ENCODE measurements around the gene SULT1E1.

DNA sequence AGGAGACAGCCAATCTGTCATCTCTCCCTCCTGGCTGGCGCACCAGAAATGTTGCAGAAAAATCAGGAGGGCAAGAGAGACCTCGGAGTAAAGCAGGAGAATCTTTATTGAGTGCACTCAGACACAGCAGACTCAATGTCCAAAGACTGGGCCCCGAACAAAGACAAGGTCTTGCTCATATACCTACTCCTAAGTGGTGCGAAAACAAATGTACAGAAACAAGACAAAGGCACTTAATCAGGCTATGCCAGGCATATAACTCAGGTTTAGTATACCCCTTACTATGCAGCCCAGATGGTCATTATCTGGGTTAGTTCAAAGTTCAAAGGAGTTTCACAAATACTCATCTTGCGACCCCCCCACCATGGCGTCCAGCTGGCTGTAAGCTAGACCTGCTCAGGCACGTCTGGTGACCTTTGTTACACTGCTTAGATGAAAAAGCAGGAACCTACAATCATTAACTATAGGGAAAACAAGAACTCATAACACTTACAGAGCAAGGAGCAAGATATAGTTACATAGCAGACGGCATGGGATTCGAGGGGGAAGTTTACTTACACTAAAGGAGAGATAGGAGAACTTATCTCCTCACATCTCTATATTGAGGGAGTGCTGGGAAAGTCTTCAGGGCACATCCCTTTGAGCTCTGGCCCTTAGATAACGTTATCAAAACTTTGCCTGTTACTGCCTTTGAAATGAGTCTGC lies 27.5 kb downstream of the SULT1E1 start:
- TF ChIP-seq CTCF (IDR thresholded peaks at IDR 0.05) (no peak), POLR2A (IDR thresholded peaks at IDR 0.05) (no peak)

Measured in vagina (tissue), 2 donors.